Fibroblast of villous mesenchyme (primary cell): Measurements from ENCODE around the gene RNF8. TPM values are rescaled to one million over a fixed set of nuclear protein-coding genes. Genes with fewer than 3 reads are reported as not detected.

Experiments
- DNase-seq: peaks from one replicate; pipeline ENCODE4 v3.0.0-alpha.2; 2010; ENCODE audit warnings: low read depth
- H3K4me3 ChIP-seq: 2 replicates; pipeline ENCODE4 v1.5.1; 2011; ENCODE audit warnings: low read depth, mild to moderate bottlenecking, low read length
- CTCF ChIP-seq: IDR thresholded peaks from 2 replicates; pipeline ENCODE4 v1.5.1; 2012; ENCODE audit warnings: low read depth, mild to moderate bottlenecking, low read length; ENCODE audit not compliant: insufficient read depth
- total RNA-seq: library from RNA; depleted of rRNA; stranded (reverse); fragments of >200 nt; gene quantifications from 2 replicates; pipeline ENCODE4 v1.2.3, GENCODE V29; 2012

Gene RNF8
- total RNA-seq, 1 donor, result 22.5 TPM

DNA sequence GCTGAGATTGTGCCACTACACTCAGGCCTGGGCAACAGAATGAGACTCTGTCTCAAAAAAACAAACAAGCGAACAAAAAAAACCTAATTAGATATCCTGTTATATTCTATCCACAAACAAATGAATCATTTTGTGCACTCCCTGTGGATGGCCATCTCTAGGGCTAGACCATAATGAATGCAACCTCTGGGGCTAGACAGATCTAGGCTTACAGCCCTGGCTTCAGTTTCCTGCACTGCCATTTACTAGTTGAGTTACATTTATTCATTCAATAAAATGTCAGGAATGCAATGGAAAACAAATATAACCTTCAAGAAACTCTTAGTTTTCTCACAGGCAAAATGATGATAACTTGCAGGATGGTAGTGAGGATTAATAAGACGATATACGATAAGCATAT lies 6.6 kb upstream of the RNF8 start:
- no peak for DNase-seq
- no peak overlapping the region for H3K4me3 ChIP-seq
- no peak for TF ChIP-seq CTCF

DNA sequence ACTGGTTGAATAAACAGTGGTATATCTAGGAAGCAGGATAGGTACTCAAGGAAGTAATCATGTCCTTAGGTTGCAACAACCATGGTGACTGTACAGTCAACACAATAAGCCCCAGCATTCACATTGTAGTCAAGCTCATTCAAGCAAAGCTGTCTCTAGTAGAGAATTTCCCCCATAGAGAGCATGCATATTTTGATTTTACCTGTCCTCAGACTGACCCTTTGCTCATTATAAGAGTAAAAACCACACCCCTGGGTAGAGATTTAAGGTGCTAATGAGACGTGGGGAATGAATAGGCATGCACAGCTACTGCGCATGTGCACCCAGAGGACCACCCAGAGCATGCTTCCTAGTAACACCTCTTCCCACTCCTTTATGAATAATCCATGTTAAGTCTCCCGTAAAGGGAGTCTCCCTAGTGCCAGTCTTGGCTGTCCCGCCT lies 6.1 kb upstream of the RNF8 start:
- no peak for DNase-seq
- TF ChIP-seq CTCF, result no peak
- H3K4me3 ChIP-seq, result no peak overlapping the region

- TF ChIP-seq CTCF, result no peak
- no peak overlapping the region for H3K4me3 ChIP-seq
- DNase-seq, result no peak
These were observed 2.8 kb upstream of the RNF8 start for GRCh38 chr6:37351027-37351426.

- H3K4me3 ChIP-seq, result no peak overlapping the region
- DNase-seq, result no peak
- TF ChIP-seq CTCF, result no peak
These were observed 1.4 kb upstream of the RNF8 start for GRCh38 chr6:37352384-37352783.

GRCh38 chr6:37354526-37355384 lies 972 bp downstream of the RNF8 start:
- no peak for DNase-seq
- peak overlapping the region; percentile 87 for H3K4me3 ChIP-seq
- TF ChIP-seq CTCF, result no peak

GRCh38 chr6:37357288-37357687 lies 3.5 kb downstream of the RNF8 start:
- H3K4me3 ChIP-seq, result no peak overlapping the region
- no peak for TF ChIP-seq CTCF
- DNase-seq, result no peak
